Right atrium auricular region (tissue), 2 donors: ENCODE measurements around the gene ANTXRL. TPM values are rescaled to one million over a fixed set of nuclear protein-coding genes. Genes with fewer than 3 reads are reported as not detected.
"Not testable (repeated sequence)": the region's sequence is repeated elsewhere in the genome, so short reads cannot be mapped to it uniquely, and the experiment has no call there.

ENCODE experiments used
- DNase-seq: peaks from one replicate; pipeline ENCODE4 v3.0.0-alpha.2; 2019; ENCODE audit warnings: low spot score
- H3K27ac ChIP-seq, 2 donors: fragments of 200-600 bp; sonication (generic); 1 replicate in 1 of 2; 2 replicates in 1 of 2; pipeline ENCODE4 v1.5.1; 2016 to 2019
- H3K27me3 ChIP-seq, 2 donors: fragments of 200-600 bp; sonication (generic); one replicate each; pipeline versions ENCODE4 v1.5.1 to v1.6.0; 2017 to 2019
- H3K36me3 ChIP-seq: fragments of 200-600 bp; sonication (generic); one replicate; pipeline ENCODE4 v1.5.1; 2016
- H3K4me1 ChIP-seq, 2 donors: fragments of 200-600 bp; sonication (generic); one replicate each; pipeline versions ENCODE4 v1.5.1 to v1.6.0; 2017 to 2019
- H3K4me3 ChIP-seq, 2 donors: fragments of 200-600 bp; sonication (generic); 1 replicate in 1 of 2; 2 replicates in 1 of 2; pipeline ENCODE4 v1.5.1; 2017 to 2019; ENCODE audit warnings: mild to moderate bottlenecking in 1 of 2, moderate library complexity in 1 of 2
- H3K9me3 ChIP-seq, 2 donors: fragments of 200-600 bp; sonication (generic); one replicate each; pipeline ENCODE4 v1.5.1; 2019
- CTCF ChIP-seq, 2 donors: fragments of 200-600 bp; sonication (generic); IDR thresholded peaks; one replicate each; pipeline ENCODE4 v1.5.1; 2019; ENCODE audit warnings: antibody characterized with exemption in 2 of 2
- total RNA-seq, 2 donors: library from RNA; depleted of rRNA; stranded (reverse); fragments of >200 nt; gene quantifications; one replicate each; pipeline ENCODE4 v1.1.0, GENCODE V29; 2016

Gene ANTXRL
- total RNA-seq, 2 donors from 2014 or later = not detected

GRCh38 chr10:46293832-46294640, 7.2 kb downstream of the ANTXRL start:
- no peaks in the 10 kb centered on the region for H3K9me3 ChIP-seq
- H3K27me3 ChIP-seq = no peaks in the 10 kb centered on the region
- no peak overlapping the region for H3K4me3 ChIP-seq
- H3K36me3 ChIP-seq = no peaks in the 10 kb centered on the region
- no peak for TF ChIP-seq CTCF (IDR thresholded peaks at IDR 0.05)
- H3K4me1 ChIP-seq = peaks cover 0 to 10% of the 10 kb centered on the region in 2 donors
- DNase-seq = no peak
- H3K27ac ChIP-seq = no peak overlapping the region

GRCh38 chr10:46294641-46295220, 7.9 kb downstream of the ANTXRL start:
- no peak for TF ChIP-seq CTCF (IDR thresholded peaks at IDR 0.05)
- no peaks in the 10 kb centered on the region for H3K27me3 ChIP-seq
- H3K4me1 ChIP-seq = peaks cover 0 to 10% of the 10 kb centered on the region in 2 donors
- H3K36me3 ChIP-seq = no peaks in the 10 kb centered on the region
- H3K4me3 ChIP-seq = no peak overlapping the region
- no peak overlapping the region for H3K27ac ChIP-seq
- no peak for DNase-seq
- no peaks in the 10 kb centered on the region for H3K9me3 ChIP-seq

GRCh38 chr10:46295350-46296010, 8.7 kb downstream of the ANTXRL start:
- H3K27ac ChIP-seq, H3K4me3 ChIP-seq, H3K9me3 ChIP-seq, H3K27me3 ChIP-seq, H3K36me3 ChIP-seq, DNase-seq: not testable (repeated sequence)
- peaks cover 0 to 10% of the 10 kb centered on the region in 2 donors for H3K4me1 ChIP-seq

- not testable (repeated sequence) for H3K4me3 ChIP-seq, H3K9me3 ChIP-seq, H3K27me3 ChIP-seq, DNase-seq, H3K27ac ChIP-seq, H3K36me3 ChIP-seq
- H3K4me1 ChIP-seq = peaks cover 0 to 10% of the 10 kb centered on the region in 2 donors
Measured at GRCh38 chr10:46296086-46296485, 9.3 kb downstream of the ANTXRL start.

- Histone ChIP-seq H3K4me3 (no peak overlapping the region), H3K27me3 (no peaks in the 10 kb centered on the region), H3K9me3 (no peaks in the 10 kb centered on the region), H3K27ac (no peak overlapping the region), H3K4me1 (peaks cover 0 to 9% of the 10 kb centered on the region in 2 donors), H3K36me3 (no peaks in the 10 kb centered on the region)
- no peak for TF ChIP-seq CTCF (IDR thresholded peaks at IDR 0.05)
- DNase-seq = no peak
Measured at GRCh38 chr10:46296641-46297141, 9.9 kb downstream of the ANTXRL start.

- no peak for DNase-seq
- Histone ChIP-seq H3K4me1 (no peaks in the 10 kb centered on the region), H3K9me3 (no peaks in the 10 kb centered on the region), H3K4me3 (no peak overlapping the region), H3K27ac (no peak overlapping the region), H3K27me3 (no peaks in the 10 kb centered on the region), H3K36me3 (no peaks in the 10 kb centered on the region)
- TF ChIP-seq CTCF (IDR thresholded peaks at IDR 0.05) = no peak
Measured at GRCh38 chr10:46297406-46298204, 10.8 kb downstream of the ANTXRL start.
